Measurements from ENCODE around the gene ST6GALNAC6. TPM values are rescaled to one million over a fixed set of nuclear protein-coding genes. Genes with fewer than 3 reads are reported as not detected.

ST6GALNAC6 gene
- total RNA-seq, 1 donor from 2014 or later = 80.0 TPM

GRCh38 chr9:127853312-127854183, 45.9 kb downstream of the ST6GALNAC6 start:
- no peak for TF ChIP-seq CTCF (IDR thresholded peaks at IDR 0.05; ENCODE audit: unreplicated experiment)
- Mint-ChIP-seq H3K9me3 (ENCODE audit: unreplicated experiment) (peaks cover 12% of the 10 kb centered on the region), H3K4me1 (ENCODE audit: unreplicated experiment) (peaks cover 50% of the 10 kb centered on the region), H3K27ac (ENCODE audit: unreplicated experiment) (peak overlapping the region; percentile 81), H3K36me3 (ENCODE audit: low read depth, unreplicated experiment) (peaks cover 20% of the 10 kb centered on the region), H3K27me3 (ENCODE audit: unreplicated experiment) (peaks cover 11% of the 10 kb centered on the region), H3K4me3 (ENCODE audit: unreplicated experiment) (peak overlapping the region; percentile 87)
- DNase-seq (ENCODE audit: low spot score) = no peak

- Mint-ChIP-seq H3K4me3 (ENCODE audit: unreplicated experiment) (peak overlapping the region; percentile 87), H3K9me3 (ENCODE audit: unreplicated experiment) (peaks cover 12% of the 10 kb centered on the region), H3K27ac (ENCODE audit: unreplicated experiment) (no peak overlapping the region), H3K27me3 (ENCODE audit: unreplicated experiment) (peaks cover 13% of the 10 kb centered on the region), H3K4me1 (ENCODE audit: unreplicated experiment) (peaks cover 50% of the 10 kb centered on the region), H3K36me3 (ENCODE audit: low read depth, unreplicated experiment) (peaks cover 27% of the 10 kb centered on the region)
- no peak for TF ChIP-seq CTCF (IDR thresholded peaks at IDR 0.05; ENCODE audit: unreplicated experiment)
- DNase-seq (ENCODE audit: low spot score) = no peak
Measured at GRCh38 chr9:127852829-127853228, 46.6 kb downstream of the ST6GALNAC6 start.

DNA sequence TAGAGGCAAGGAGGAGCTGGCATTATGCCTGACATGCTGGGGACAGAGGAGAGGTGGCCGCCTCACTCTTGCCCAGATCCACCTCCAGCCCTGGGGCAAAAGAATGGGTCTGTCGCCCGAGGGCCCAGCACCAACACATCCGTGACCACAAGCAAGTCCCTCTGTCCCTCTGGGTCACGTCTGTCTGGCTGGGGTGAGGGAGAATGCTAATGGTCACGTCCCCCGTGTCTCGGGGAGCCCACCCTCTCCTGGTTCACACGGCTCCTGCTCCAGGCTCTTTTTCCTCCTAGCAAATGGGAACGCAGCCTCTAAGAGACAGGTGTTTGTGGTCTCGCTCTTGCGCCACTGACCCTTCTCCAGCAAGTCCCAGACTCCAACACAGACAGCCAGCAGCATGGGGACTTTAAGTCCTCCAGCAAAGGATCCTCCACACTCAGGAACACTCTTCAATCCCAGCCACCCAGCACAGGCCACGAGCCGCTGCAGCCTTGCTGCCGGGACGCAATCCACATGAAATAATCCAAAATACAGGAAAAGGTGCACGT, 49.0 kb downstream of the ST6GALNAC6 start:
- no peak for DNase-seq (ENCODE audit: low spot score)
- Mint-ChIP-seq H3K36me3 (ENCODE audit: low read depth, unreplicated experiment) (peaks cover 30% of the 10 kb centered on the region), H3K9me3 (ENCODE audit: unreplicated experiment) (peaks cover 12% of the 10 kb centered on the region), H3K4me1 (ENCODE audit: unreplicated experiment) (peaks cover 55% of the 10 kb centered on the region), H3K27me3 (ENCODE audit: unreplicated experiment) (peaks cover 13% of the 10 kb centered on the region), H3K4me3 (ENCODE audit: unreplicated experiment) (peak overlapping the region; percentile 51), H3K27ac (ENCODE audit: unreplicated experiment) (peak overlapping the region; percentile 16)
- TF ChIP-seq CTCF (IDR thresholded peaks at IDR 0.05; ENCODE audit: unreplicated experiment) = no peak

GRCh38 chr9:127848756-127849504, 50.5 kb downstream of the ST6GALNAC6 start:
- Mint-ChIP-seq H3K27ac (ENCODE audit: unreplicated experiment) (peak overlapping the region; percentile 26), H3K9me3 (ENCODE audit: unreplicated experiment) (peaks cover 12% of the 10 kb centered on the region), H3K4me1 (ENCODE audit: unreplicated experiment) (peaks cover 59% of the 10 kb centered on the region), H3K36me3 (ENCODE audit: low read depth, unreplicated experiment) (peaks cover 30% of the 10 kb centered on the region), H3K27me3 (ENCODE audit: unreplicated experiment) (peaks cover 13% of the 10 kb centered on the region), H3K4me3 (ENCODE audit: unreplicated experiment) (peak overlapping the region; percentile 84)
- no peak for DNase-seq (ENCODE audit: low spot score)
- no peak for TF ChIP-seq CTCF (IDR thresholded peaks at IDR 0.05; ENCODE audit: unreplicated experiment)
